Adrenal gland (tissue), 12 donors: ENCODE data around the gene PRKCQ. TPM values are rescaled to one million over a fixed set of nuclear protein-coding genes. Genes with fewer than 3 reads are reported as not detected.

Experiments
- DNase-seq, 7 donors: peaks; one replicate each; pipeline ENCODE4 v3.0.0-alpha.2; 2019 to 2020
- H3K27ac ChIP-seq, 5 donors: fragments of 200-600 bp; sonication (generic) in 4 of 5; 1 replicate in 3 of 5; 2 replicates in 2 of 5; pipeline versions ENCODE4 v1.5.1 to v1.8.0; 2016 to 2020; ENCODE audit warnings: mild to moderate bottlenecking in 1 of 5
- H3K27me3 ChIP-seq: fragments of 200-600 bp; 2 replicates; pipeline ENCODE4 v1.8.0; 2021
- H3K36me3 ChIP-seq, 2 donors: fragments of 200-600 bp; replicated peaks in 1 of 2; 1 replicate in 1 of 2; 2 replicates in 1 of 2; pipeline versions ENCODE4 v1.5.1 to v1.8.0; 2018 to 2022
- H3K4me1 ChIP-seq, 2 donors: fragments of 200-600 bp; replicated peaks in 1 of 2; 1 replicate in 1 of 2; 2 replicates in 1 of 2; pipeline versions ENCODE4 v1.5.1 to v1.8.0; 2018 to 2021
- H3K4me3 ChIP-seq, 4 donors: fragments of 200-600 bp; sonication (generic) in 3 of 4; one replicate each; pipeline ENCODE4 v1.5.1; 2016 to 2018
- H3K9me3 ChIP-seq, 3 donors: fragments of 200-600 bp; sonication (generic) in 1 of 3; replicated peaks in 1 of 3; 1 replicate in 2 of 3; 2 replicates in 1 of 3; pipeline versions ENCODE4 v1.5.1 to v1.8.0; 2016 to 2021
- CTCF ChIP-seq, 6 experiments: fragments of 450-650 bp in 4 of 6; fragments of 200-600 bp in 2 of 6; sonication (generic) in 1 of 6; IDR thresholded peaks; 1 replicate in 5 of 6; 2 replicates in 1 of 6; pipeline versions ENCODE4 v1.5.1 to v1.8.0; 2016 to 2021; ENCODE audit warnings: antibody characterized with exemption in 6 of 6, mild to moderate bottlenecking in 2 of 6, moderate library complexity in 1 of 6
- POLR2A ChIP-seq, 2 donors: fragments of 450-650 bp; IDR thresholded peaks; one replicate each; pipeline ENCODE4 v1.6.1; 2017; ENCODE audit warnings: antibody characterized with exemption in 2 of 2, mild to moderate bottlenecking in 2 of 2, moderate library complexity in 1 of 2
- WGBS, 4 donors: extraction: QIAGEN DNeasy Blood & Tissue Kit in 2 of 4; methylation state at CpG; one replicate each; pipeline versions ENCODE4 v1.1.5 to v1.1.7; 2013 to 2017; 5-methylcytosine and 5-hydroxymethylcytosine counted together
- intact Hi-C, 2 donors: fragments of 100-400 bp; cut with DNase I; formaldehyde crosslinking; loops; one replicate each; pipeline versions ENCODE4 v1.14.1 to v1.15.0; 2022 to 2023
- polyA plus RNA-seq, 3 donors: library from polyadenylated mRNA; stranded (reverse); fragments of 200-250 nt in 2 of 3; fragments of 350-450 nt in 1 of 3; fragmentation: Illumina TruSeq in 1 of 3; extraction: RNeasy Lipid Tissue Mini Kit (QIAGEN cat#74804) in 1 of 3; gene quantifications; one replicate each; pipeline ENCODE4 v1.2.3, GENCODE V29; 2013 to 2014
- total RNA-seq, 9 donors: library from RNA; depleted of rRNA in 4 of 9; stranded (reverse); fragments of >200 nt in 4 of 9; fragments of 120-200 nt in 1 of 9; fragmentation: NEBNext Ultra II Directional in 1 of 9; extraction: Animal tissue kit (Norgen Biotek cat#: 25700) in 1 of 9; gene quantifications; one replicate each; pipeline versions ENCODE4 v1.1.0 to v1.2.4, GENCODE V29; 2013 to 2023
- donor health status: healthy with polysubstance abuse.
- donor health status: Bipolar disorder and iron deficiency.
- donor health status: DM: yes; HTN: yes; CAD: no.
- donor health status: DM: no; HTN: no; CAD: no.
- donor health status: DM: no; HTN: no; CAD: no.
- donor health status: DM: yes; HTN: yes; CAD: no.

Gene PRKCQ
- total and polyA plus RNA-seq, 12 donors = 0.39 to 1.6 (median 0.68) TPM

- Histone ChIP-seq H3K4me3 (no peak overlapping the region), H3K27me3 (no peaks in the 10 kb centered on the region), H3K9me3 (no peaks in the 10 kb centered on the region), H3K36me3 (no peaks in the 10 kb centered on the region), H3K4me1 (peaks cover 0 to 14% of the 10 kb centered on the region in 2 donors), H3K27ac (no peak overlapping the region)
- intact Hi-C loops = no loop called here
- WGBS, 4 donors = 62 to 82% (median 74%) methylated on average over 4 of the region's 4 CpGs
- DNase-seq = no peak
- no peak for TF ChIP-seq POLR2A (IDR thresholded peaks at IDR 0.05)
- TF ChIP-seq CTCF (IDR thresholded peaks at IDR 0.05) = no peak
Observed at GRCh38 chr10:6396652-6397051, 183.4 kb downstream of the PRKCQ start.

GRCh38 chr10:6396226-6396625, 183.8 kb downstream of the PRKCQ start:
- Histone ChIP-seq H3K27ac (no peak overlapping the region), H3K27me3 (no peaks in the 10 kb centered on the region), H3K36me3 (no peaks in the 10 kb centered on the region), H3K4me1 (peaks cover 0 to 10% of the 10 kb centered on the region in 2 donors), H3K9me3 (no peaks in the 10 kb centered on the region), H3K4me3 (no peak overlapping the region)
- DNase-seq = no peak
- intact Hi-C loops = no loop called here
- TF ChIP-seq POLR2A (IDR thresholded peaks at IDR 0.05) = no peak
- no peak for TF ChIP-seq CTCF (IDR thresholded peaks at IDR 0.05)
- 85 to 93% (median 87%) methylated on average over 4 of the region's 4 CpGs for WGBS, 4 donors

- no peak overlapping the region for H3K27ac ChIP-seq
- intact Hi-C loops = no loop called here
- WGBS, 4 donors = 79 to 87% (median 84%) methylated on average over 8 of the region's 8 CpGs
- peaks cover 0 to 6% of the 10 kb centered on the region in 2 donors for H3K4me1 ChIP-seq
- no peaks in the 10 kb centered on the region for H3K27me3 ChIP-seq
- DNase-seq = no peak
- no peaks in the 10 kb centered on the region for H3K9me3 ChIP-seq
- no peak overlapping the region for H3K4me3 ChIP-seq
- H3K36me3 ChIP-seq = no peaks in the 10 kb centered on the region
- TF ChIP-seq POLR2A (IDR thresholded peaks at IDR 0.05) = no peak
- TF ChIP-seq CTCF (IDR thresholded peaks at IDR 0.05) = no peak
Observed at GRCh38 chr10:6395606-6396005, 184.5 kb downstream of the PRKCQ start.

GRCh38 chr10:6394084-6394483, 186.0 kb downstream of the PRKCQ start:
- no peaks in the 10 kb centered on the region for H3K27me3 ChIP-seq
- H3K4me1 ChIP-seq = peaks cover 0 to 2% of the 10 kb centered on the region in 2 donors
- no peak overlapping the region for H3K4me3 ChIP-seq
- TF ChIP-seq POLR2A (IDR thresholded peaks at IDR 0.05) = no peak
- no peak for TF ChIP-seq CTCF (IDR thresholded peaks at IDR 0.05)
- peaks cover 0 to 9% (median 0%) of the 10 kb centered on the region in 3 donors for H3K9me3 ChIP-seq
- H3K27ac ChIP-seq = no peak overlapping the region
- intact Hi-C loops = no loop called here
- DNase-seq = no peak
- H3K36me3 ChIP-seq = no peaks in the 10 kb centered on the region
- 67 to 81% (median 67%) methylated on average over 5 of the region's 5 CpGs for WGBS, 4 donors
